Breast epithelium (tissue), 4 donors: ENCODE data around the gene NECAB3. TPM values are rescaled to one million over a fixed set of nuclear protein-coding genes. Genes with fewer than 3 reads are reported as not detected.

Experiments
- DNase-seq, 2 donors: peaks; one replicate each; pipeline ENCODE4 v3.0.0-alpha.2; 2019; ENCODE audit warnings: low spot score in 2 of 2
- H3K27ac ChIP-seq, 2 donors: fragments of 200-600 bp; sonication (generic) in 1 of 2; one replicate each; pipeline ENCODE4 v1.5.1; 2016 to 2019; ENCODE audit warnings: mild to moderate bottlenecking in 1 of 2
- H3K27me3 ChIP-seq, 2 donors: fragments of 200-600 bp; sonication (generic) in 1 of 2; one replicate each; pipeline versions ENCODE4 v1.5.1 to v1.6.0; 2017 to 2019; ENCODE audit warnings: control low read depth in 1 of 2, mild to moderate bottlenecking in 1 of 2
- H3K36me3 ChIP-seq: fragments of 200-600 bp; one replicate; pipeline ENCODE4 v1.5.1; 2019
- H3K4me1 ChIP-seq, 2 donors: fragments of 200-600 bp; sonication (generic); one replicate each; pipeline ENCODE4 v1.5.1; 2016 to 2019; ENCODE audit warnings: control low read depth in 1 of 2
- H3K4me3 ChIP-seq, 3 donors: fragments of 200-600 bp; sonication (generic); 1 replicate in 2 of 3; 2 replicates in 1 of 3; pipeline ENCODE4 v1.5.1; 2016 to 2019; ENCODE audit warnings: mild to moderate bottlenecking in 3 of 3, moderate library complexity in 2 of 3
- H3K9me3 ChIP-seq, 2 donors: fragments of 200-600 bp; sonication (generic) in 1 of 2; one replicate each; pipeline ENCODE4 v1.5.1; 2016 to 2019; ENCODE audit warnings: control low read depth in 1 of 2
- CTCF ChIP-seq, 3 donors: fragments of 450-650 bp; IDR thresholded peaks; one replicate each; pipeline ENCODE4 v1.5.1; 2016 to 2017; ENCODE audit warnings: antibody characterized with exemption in 3 of 3, mild to moderate bottlenecking in 3 of 3, moderate library complexity in 3 of 3
- POLR2A ChIP-seq: fragments of 450-650 bp; IDR thresholded peaks from one replicate; pipeline ENCODE4 v1.6.1; 2016; ENCODE audit warnings: antibody characterized with exemption, mild to moderate bottlenecking, moderate library complexity
- POLR2AphosphoS5 ChIP-seq, 3 donors: sonication (generic); formaldehyde crosslinking; IDR thresholded peaks; one replicate each; pipeline ENCODE4 v1.6.1; 2017; ENCODE audit warnings: antibody characterized with exemption in 3 of 3
- intact Hi-C: fragments of 100-400 bp; cut with DNase I; formaldehyde crosslinking; loops from one replicate; pipeline ENCODE4 v1.15.1; 2023; ENCODE audit warnings: low total_unique reads
- total RNA-seq, 3 donors: library from RNA; depleted of rRNA; stranded (reverse); fragments of >200 nt; gene quantifications; one replicate each; pipeline ENCODE4 v1.1.0, GENCODE V29; 2016

NECAB3 gene
- total RNA-seq, 3 donors from 2014 or later, result 23.4 to 37.3 (median 28.5) TPM

GRCh38 chr20:33680686-33681085 lies 6.5 kb upstream of the NECAB3 start:
- no peaks in the 10 kb centered on the region for H3K36me3 ChIP-seq
- DNase-seq, result no peak
- TF ChIP-seq POLR2AphosphoS5 (IDR thresholded peaks at IDR 0.05) (no peak), CTCF (IDR thresholded peaks at IDR 0.05) (no peak), POLR2A (no peak)
- H3K9me3 ChIP-seq, result no peaks in the 10 kb centered on the region
- H3K4me3 ChIP-seq, result no peak overlapping the region
- H3K4me1 ChIP-seq, result peaks cover 4 to 7% of the 10 kb centered on the region in 2 donors
- no peaks in the 10 kb centered on the region for H3K27me3 ChIP-seq
- intact Hi-C loops, result no loop called here
- H3K27ac ChIP-seq, result no peak overlapping the region

GRCh38 chr20:33679758-33680485 lies 5.7 kb upstream of the NECAB3 start:
- DNase-seq, result no peak
- no peak for TF ChIP-seq CTCF (IDR thresholded peaks at IDR 0.05)
- no peak for TF ChIP-seq POLR2A
- TF ChIP-seq POLR2AphosphoS5 (IDR thresholded peaks at IDR 0.05), result no peak
- no peaks in the 10 kb centered on the region for H3K36me3 ChIP-seq
- H3K4me3 ChIP-seq, result no peak overlapping the region
- no peaks in the 10 kb centered on the region for H3K9me3 ChIP-seq
- H3K27me3 ChIP-seq, result no peaks in the 10 kb centered on the region
- H3K4me1 ChIP-seq, result no peaks in the 10 kb centered on the region
- no peak overlapping the region for H3K27ac ChIP-seq
- intact Hi-C loops, result no loop called here

- Histone ChIP-seq H3K27me3 (no peaks in the 10 kb centered on the region), H3K4me3 (no peak overlapping the region), H3K4me1 (peaks cover 0 to 4% of the 10 kb centered on the region in 2 donors), H3K27ac (peak overlapping the region in 1 of 2 donors; percentile 32), H3K9me3 (no peaks in the 10 kb centered on the region), H3K36me3 (no peaks in the 10 kb centered on the region)
- TF ChIP-seq POLR2AphosphoS5 (IDR thresholded peaks at IDR 0.05), result no peak
- no peak for TF ChIP-seq CTCF (IDR thresholded peaks at IDR 0.05)
- no peak for TF ChIP-seq POLR2A
- no peak for DNase-seq
- intact Hi-C loops, result no loop called here
These were observed 3.9 kb upstream of the NECAB3 start for GRCh38 chr20:33677991-33678702.

DNA sequence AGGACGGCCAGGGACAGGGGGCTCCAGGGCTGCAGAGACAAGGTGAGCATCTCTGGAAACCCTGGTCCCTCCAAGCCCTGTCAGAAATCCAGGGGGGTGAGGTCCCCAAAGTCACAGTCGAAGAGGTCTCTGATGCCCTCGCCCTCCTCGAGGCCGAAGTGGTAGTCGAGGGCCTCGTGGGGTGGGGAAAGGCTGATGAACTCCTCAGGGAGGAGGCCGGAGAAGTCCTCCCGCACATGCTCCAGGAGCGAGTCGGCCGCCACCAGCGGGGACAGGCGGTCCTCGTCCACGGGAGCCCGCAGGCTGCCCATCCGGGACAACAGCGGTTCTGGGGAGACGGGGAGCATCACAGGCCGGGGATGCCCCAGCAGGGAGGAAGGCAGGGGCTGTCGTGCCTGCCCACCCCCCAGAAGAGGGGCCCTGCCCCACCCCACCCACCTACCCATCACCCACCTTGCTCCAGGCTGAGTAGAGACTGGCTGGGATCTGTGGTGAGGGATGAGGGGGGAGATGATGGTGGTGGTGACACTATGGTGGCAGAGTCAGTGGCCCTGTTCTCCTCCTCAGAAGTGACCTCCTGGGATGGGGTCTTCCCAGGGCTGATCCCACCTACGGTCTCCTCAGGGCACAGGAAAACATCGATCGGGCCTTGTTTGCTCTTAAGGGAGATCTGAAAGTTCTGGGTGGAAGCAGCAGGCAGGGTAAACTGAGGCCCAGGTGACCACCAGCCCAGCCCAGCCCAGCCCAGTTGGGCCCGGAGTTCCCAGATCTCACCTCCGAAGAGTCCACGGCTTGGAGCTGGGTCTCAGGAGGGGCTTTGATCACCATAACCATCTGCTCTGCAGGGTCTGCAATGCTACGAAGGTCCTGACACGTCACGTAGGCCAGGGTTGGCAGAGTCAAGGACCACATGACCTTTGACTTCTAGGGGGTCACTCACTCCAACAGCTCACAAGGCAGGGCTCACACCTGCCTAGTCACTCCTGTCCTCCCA lies 2.7 kb upstream of the NECAB3 start:
- Histone ChIP-seq H3K36me3 (no peaks in the 10 kb centered on the region), H3K4me3 (no peak overlapping the region), H3K27ac (peak overlapping the region; percentile 70 to 84), H3K4me1 (peaks cover 0 to 4% of the 10 kb centered on the region in 2 donors), H3K9me3 (no peaks in the 10 kb centered on the region), H3K27me3 (no peaks in the 10 kb centered on the region)
- TF ChIP-seq CTCF (IDR thresholded peaks at IDR 0.05) (no peak), POLR2A (no peak), POLR2AphosphoS5 (IDR thresholded peaks at IDR 0.05) (no peak)
- DNase-seq, result no peak
- intact Hi-C loops, result no loop called here
